Measurements from ENCODE around the gene CCDC47.

- no peak for TF ChIP-seq JUND (CRISPR knock-in tag; IDR thresholded peaks at IDR 0.05)
- no peak for TF ChIP-seq TEAD2 (CRISPR knock-in tag; IDR thresholded peaks at IDR 0.05)
- no peak for TF ChIP-seq ZNF598 (CRISPR knock-in tag; IDR thresholded peaks at IDR 0.05; ENCODE audit: borderline replicate concordance)
- no peak for TF ChIP-seq KAT7 (CRISPR knock-in tag; IDR thresholded peaks at IDR 0.05; ENCODE audit: borderline replicate concordance)
- no peak for TF ChIP-seq ZUFSP (CRISPR knock-in tag; IDR thresholded peaks at IDR 0.05; ENCODE audit: borderline replicate concordance)
- no peak for TF ChIP-seq FOXA3 (CRISPR knock-in tag; IDR thresholded peaks at IDR 0.05)
- TF ChIP-seq BCLAF1 (IDR thresholded peaks at IDR 0.05) = no peak
- no peak for TF ChIP-seq ZHX2 (IDR thresholded peaks at IDR 0.05; ENCODE audit: low read depth)
- no peak for TF ChIP-seq ZHX2 (CRISPR knock-in tag; IDR thresholded peaks at IDR 0.05; ENCODE audit: borderline replicate concordance)
- no peak for TF ChIP-seq ZNF609 (CRISPR knock-in tag; IDR thresholded peaks at IDR 0.05; ENCODE audit: borderline replicate concordance)
- no peak for TF ChIP-seq POLR2A (IDR thresholded peaks at IDR 0.05; ENCODE audit: insufficient read depth in 1 of 2, low read depth in 2 of 2, low read length in 2 of 2)
- no peak for TF ChIP-seq CTCF (CRISPR knock-in tag; IDR thresholded peaks at IDR 0.05)
- TF ChIP-seq POGZ (CRISPR knock-in tag; IDR thresholded peaks at IDR 0.05) = no peak
- no peak for TF ChIP-seq REXO4 (CRISPR knock-in tag; IDR thresholded peaks at IDR 0.05; ENCODE audit: borderline replicate concordance)
- TF ChIP-seq ZNF773 (CRISPR knock-in tag; IDR thresholded peaks at IDR 0.05; ENCODE audit: borderline replicate concordance) = no peak
These were observed 13.7 kb upstream of the CCDC47 start for GRCh38 chr17:63786971-63787711.
